ENCODE data around the gene ROBO1.

ROBO1 gene

DNA sequence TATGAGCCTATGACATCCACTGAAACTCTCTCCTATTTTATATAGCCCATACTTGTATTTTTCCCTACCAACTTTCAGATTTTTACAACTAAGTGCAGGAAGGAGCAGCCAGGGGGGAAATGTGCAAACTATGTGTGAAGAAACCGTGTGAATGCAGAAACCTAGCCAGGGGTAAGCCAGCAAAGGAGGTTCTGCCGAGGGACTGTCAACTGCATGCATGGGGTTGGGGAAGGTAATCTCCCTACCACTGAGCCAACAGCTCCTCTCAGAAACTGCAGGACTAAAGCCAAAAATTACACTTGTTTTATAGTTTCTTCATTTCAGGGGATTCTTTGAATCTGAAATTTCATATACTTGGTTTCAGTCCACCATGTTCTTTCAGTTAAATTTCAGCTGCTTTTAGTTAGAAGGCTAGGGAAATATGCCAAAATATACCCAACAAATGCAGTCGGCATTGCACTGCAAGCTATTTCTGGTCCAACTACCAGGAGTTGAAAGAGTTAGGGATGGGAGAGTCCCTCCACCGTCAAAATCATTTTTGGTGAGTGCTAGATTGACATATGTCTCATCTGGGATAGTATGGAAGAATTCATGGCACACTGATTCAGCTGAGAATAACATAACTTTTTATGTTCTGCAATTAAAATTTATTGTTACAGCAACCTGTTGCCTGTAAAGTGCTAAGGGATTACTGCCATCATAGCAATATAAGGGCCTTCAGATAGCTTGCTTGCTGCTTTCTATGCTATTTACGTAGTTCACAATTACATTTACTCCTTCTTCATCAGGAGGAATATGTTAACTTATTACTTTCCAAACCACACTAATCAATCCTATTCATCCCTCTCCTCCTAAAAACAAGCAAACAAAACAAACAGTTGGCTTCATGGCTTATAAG lies 904.2 kb downstream of the ROBO1 start:
- no peak for DNase-seq

DNA sequence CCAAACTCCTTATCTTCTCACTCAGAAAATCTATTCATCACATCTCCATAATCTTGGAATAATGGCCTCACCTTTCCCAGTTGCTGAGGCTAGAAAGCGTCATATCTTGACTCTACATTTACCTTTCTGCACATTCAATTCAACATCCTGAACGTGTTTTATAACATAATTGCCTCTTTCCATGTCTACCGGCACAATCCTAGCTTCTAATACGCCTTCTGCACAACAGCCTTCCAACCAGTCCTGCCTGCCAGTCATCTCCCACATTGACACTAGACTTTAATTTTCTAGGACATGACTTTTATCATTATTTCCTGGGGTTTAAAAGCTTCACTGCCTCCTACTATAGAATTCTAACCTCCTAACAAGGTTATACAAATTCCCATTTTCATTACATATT lies 906.6 kb downstream of the ROBO1 start:
- no peak for DNase-seq

DNA sequence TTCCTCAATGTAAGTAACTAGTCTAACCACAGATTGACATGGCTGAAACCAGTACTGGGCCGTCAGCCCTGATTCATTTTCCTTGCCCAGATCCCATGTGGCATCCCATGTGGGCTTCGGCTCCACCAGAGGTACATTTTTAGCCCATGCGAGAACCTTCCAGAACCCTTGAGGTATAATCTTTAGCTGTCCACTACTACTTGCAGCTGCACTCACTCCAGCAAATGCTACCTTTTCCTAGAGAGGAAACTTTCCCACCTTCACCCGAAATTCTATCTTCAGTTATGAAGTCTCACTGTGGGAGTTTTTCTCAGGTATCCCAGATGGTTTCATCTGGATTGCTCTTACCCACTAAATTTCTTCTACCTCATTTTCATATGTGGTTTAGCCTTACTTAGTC lies 907.2 kb downstream of the ROBO1 start:
- DNase-seq: no peak

DNA sequence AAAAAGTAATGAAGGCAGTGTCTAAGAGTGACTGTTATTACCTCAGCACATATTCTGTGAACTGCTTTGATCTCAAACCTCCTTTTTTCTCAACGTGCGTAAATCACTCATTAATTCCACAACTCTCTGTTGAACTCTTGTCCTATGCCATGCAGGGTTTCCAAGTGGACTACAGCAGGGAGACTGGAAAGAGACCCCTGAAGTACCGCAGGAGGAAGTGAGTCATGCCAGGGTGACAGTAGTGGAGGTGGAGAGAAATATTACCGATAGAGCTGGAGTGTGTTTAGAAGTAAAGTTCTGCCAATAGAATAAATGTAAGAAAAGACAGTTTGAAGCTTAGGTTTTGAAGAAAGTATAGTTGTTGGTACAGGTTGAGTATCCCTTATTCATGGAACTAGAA lies 908.9 kb downstream of the ROBO1 start:
- DNase-seq: no peak

DNA sequence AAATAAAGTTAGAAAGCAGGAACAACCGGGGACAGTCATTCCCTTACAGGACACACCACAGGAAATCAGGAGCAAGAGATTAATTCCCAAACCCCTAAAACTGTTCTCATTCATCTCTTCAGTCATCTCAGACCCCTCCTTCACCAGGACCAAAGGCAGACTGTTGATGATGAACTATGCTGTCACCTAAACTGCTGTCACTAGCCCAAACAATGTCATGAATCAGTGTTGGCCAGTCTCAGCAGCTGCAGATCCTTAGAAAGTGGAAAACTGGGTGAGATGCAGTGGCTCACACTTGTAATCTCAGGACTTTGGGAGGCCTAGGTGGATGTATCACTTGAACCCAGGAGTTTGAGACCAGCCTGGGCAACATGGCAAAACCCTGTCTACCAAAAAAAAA lies 909.6 kb downstream of the ROBO1 start:
- DNase-seq: no peak

DNA sequence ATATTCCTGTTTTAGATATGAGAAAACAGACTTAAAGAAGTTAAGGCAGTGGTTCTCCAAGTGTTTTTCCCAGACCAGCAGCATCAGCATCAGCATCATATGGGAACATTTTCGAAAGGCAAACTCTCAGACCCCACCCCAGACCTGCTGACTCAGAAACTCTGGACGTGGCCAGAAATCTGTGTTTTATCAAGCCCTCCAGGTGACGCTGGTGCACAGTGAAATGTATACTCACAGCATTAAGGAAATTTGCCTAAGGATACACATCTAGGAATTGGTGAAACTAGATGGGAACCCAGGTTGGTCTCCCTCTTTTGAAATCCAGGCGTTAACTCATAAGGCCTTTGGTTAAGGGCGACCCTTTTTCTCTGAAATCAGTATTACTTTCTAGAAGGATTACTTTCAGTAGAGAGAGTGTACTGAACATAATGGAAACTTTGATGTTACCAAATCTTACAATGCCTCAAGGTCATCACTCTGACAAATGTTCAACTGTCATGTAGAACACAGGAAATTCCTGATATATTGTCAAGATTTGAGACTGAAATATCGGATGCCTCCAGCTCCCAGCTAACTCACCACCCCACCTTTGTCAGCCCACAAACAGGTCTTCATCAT lies 910.2 kb downstream of the ROBO1 start:
- DNase-seq: no peak

DNA sequence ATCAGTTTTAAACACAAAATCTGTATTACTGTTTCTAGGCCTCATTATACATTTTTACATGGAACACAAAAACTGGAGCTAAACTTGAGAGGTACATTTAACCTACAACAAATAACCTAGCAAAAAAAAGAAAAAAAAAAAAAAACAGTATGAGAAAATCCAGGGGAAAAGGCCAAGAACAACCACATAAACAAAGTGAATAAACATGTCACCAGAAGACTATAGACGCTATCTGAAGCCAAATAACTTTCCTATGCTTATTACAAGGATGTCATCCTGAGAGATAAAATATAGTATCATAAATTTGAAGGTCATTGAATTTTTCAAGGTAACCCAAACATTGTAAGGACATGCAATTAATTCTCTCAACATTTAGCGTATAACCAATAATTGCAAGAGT lies 911.6 kb downstream of the ROBO1 start:
- no peak for DNase-seq

DNA sequence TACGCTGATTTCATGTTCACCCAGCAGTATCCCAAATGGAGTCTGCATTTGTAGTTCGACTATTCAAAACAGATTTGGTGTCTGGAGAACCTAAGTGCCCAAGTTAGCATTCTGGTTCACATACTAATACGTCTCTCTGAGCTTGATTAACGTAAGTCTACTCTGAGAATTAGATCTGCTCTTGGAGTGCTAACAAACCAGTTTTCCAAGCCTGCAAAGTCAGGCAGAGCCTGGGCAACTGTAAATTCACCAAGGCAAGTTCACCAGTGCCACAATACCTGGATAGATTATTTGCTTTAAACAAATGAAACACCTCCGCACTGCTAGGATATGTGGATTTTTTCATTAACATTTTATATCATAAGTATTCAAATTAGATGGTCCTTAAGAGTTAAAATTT lies 912.6 kb downstream of the ROBO1 start:
- DNase-seq: no peak

DNA sequence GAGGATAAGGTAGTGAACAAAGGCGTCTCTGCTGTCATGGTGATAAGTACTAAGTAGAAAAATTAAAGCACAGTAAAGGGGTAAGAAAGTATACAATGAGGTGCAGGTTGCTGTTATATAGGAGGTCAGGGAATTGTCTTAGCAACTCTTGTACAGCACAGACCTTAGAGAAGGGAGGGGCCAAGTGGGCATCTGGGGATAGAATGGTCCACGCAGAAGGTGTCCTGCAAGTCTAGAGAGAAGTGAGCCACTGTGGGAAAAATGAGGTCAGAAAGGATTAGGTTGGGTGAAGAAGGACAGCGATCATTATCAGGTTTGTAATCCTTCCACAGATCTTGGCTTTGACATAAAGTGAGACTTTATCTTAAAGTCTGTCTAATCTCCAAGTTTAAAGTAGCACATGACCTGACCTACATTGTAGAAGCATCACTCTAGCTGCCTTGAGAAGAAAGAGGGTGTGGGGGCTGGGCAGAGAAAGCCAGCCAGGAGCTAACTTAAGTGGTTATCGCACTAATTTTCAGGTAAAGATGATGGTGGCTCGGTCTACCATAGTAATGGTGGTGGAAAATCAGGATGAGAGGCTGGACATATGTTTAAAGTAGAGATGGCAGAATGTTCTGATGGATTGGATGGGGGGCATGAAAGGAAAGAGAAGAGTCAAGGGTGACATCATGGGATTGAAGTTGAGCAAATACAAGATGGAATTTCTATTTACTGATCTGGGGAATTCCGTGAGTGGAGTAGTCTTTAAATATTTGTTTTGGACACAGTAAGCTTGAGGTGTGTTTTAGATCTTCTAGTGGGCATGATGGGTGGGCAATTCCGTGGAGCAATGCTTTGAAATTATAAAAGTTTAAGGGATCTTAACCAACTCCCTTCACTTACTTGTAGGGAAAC lies 919.2 kb downstream of the ROBO1 start:
- DNase-seq: no peak

DNA sequence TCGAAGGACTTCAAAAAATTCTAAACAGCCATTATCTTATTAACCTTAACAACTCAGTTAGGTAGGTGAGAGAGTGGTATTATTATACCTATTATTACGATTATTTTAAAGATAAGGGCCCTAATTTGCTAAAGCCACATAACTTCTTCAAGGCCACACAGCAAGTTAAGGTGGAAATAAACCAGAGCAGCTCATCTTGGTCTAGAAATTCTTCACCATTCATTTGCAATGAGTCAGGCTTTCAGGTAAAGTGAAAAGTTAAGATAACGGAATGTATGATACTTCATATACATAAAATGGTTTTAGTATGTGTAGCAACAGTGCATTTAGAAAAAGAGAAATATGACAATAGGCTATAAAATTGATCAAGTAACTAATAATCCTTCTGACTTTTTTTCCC lies 920.2 kb downstream of the ROBO1 start:
- DNase-seq: no peak

DNA sequence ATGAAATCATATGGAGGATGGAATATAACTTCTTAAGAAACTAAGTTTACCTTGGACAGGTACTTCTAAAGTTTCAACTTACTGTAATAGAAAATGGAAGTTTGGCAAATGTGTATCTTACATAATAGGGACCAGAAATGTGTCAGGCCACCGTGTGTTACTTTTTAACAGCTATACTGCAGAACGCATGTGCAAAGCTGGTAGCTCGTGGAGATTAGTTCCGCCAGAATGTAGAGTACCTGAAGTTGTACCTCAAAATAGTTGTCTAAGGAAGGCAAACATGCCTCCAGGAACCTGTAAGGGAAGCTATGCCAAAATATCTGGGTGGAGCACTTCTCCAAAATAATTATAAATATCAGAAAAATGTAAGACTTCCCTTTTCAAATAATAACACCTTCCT lies 920.6 kb downstream of the ROBO1 start:
- DNase-seq: no peak

DNA sequence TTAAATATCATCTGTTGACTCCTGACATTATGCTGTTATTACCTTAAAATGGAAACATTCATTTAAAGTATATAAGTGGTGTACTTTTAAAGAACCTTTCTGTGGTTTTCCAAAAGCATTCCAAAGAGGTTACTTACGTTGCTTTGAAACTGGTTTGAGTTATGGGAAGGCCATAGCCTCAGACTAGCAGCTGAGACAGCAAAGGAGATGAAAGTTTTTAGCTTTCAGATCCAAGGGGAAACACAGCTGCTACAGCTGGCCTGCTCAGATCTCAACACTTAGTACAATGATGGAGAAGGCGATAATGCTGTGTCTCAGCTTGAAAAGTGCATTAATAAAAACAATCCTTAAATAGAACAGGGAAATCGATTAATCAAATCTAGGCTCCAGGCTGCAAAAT lies 921.1 kb downstream of the ROBO1 start:
- DNase-seq: no peak

DNA sequence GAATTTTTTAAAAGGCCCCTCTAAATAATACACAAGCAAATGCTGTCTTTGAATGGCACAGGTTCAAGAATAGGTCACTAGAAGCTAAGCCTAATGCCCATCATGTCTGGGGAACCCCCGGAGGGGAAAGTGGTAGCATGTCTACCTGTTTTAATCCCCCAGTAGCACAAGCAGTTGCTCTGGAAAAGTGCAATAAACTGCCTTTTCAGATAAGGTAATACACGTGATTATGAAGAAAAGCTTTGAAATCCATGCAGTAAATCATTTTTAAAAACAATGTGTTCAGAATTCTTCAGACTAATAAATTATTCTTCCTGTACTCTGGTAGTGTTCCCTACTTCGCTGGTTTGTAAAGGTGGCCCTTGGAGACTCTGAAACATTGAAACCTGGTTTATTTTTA lies 922.2 kb downstream of the ROBO1 start:
- no peak for DNase-seq

DNA sequence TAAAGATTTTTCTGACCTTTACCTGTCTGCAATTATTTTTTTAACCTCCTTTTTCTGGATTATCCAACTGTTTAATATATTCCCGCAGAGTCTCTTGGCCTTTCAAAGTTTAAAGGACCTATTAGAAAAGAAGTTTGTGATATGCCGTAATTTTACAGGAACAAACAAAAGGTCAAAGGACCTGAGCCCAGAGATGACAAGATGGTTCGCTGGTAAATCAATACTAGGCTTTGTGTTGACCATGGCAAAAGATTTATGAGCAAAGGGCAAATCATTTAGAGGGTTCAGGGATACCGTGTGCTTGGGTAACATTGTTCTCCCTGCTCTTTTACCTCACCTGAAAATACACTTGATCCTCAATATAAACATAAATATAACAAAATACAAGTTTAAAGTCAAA lies 923.5 kb downstream of the ROBO1 start:
- no peak for DNase-seq

DNA sequence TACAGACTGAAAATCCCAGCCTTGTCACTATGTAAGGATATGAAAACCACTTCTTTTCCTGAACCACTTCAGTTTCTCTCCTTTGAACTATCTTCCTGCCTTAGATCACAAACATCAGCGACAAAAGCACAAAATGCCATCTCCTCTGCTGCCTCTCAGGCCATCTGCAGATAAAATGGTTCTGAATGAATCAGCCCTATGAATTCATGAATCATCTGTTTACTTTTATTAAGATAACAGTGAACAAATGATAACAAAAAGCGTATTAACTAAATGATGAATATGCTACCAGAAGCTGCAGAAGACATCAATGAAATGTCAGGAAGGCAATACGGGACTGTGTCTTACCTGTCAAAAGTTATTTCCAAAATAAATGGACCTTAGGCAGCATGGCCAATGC lies 928.1 kb downstream of the ROBO1 start:
- DNase-seq: no peak

DNA sequence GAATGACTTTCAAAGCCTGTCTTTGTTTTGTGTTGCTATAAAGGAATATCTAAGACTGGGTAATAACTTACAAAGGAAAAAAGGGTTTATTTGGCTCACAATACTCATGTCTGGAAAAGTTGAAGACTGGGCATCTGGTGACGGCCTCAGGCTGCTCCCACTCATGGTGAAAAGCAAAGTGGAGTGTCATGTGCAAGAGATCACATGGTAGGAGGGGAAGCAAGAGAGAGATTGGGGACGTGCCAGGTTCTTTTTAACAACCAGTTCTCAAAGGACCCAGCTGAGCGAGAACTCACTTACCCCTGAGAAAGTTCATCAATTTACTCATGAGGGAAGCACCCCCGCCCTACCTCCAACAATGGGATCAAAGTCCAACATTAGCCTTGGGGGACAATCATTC lies 929.4 kb downstream of the ROBO1 start:
- no peak for DNase-seq

DNA sequence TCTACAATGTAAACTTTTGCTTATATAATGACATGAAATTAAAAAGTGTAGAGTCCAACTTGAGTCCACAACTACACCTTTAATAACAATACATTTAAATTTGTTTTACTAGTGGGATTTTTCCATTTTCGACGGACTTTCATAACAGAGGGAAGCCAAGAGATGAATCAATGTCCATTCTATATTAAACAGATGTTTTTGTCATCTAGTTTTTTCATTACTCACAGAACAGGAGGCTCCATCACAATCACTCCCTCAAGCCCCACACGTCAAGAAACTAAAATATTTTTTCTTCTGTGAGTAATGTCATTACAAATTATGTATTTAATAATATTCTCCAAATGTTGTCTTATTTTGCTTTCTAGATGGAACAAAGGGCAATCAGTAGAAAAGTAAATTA lies 932.9 kb downstream of the ROBO1 start:
- DNase-seq: no peak

DNA sequence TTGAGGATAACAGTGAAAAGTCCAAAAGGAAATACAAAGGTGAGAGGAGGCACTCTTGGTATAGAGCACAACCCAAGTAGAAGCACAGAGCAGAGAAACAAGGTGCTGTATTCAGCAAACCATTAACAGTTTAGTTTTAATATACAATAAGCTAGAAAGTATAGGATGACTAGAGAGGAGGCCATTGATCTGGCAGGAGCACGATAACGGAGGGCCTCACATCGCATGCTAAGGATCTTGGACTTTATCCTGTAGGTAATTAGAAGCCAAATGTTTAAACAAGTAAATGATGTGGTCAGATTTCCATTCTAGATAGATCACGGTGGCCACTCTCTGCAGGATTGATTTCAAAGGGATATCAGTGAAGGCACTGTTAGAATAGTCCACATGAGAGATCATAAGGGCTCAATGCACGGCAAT lies 935.0 kb downstream of the ROBO1 start:
- DNase-seq: no peak

DNA sequence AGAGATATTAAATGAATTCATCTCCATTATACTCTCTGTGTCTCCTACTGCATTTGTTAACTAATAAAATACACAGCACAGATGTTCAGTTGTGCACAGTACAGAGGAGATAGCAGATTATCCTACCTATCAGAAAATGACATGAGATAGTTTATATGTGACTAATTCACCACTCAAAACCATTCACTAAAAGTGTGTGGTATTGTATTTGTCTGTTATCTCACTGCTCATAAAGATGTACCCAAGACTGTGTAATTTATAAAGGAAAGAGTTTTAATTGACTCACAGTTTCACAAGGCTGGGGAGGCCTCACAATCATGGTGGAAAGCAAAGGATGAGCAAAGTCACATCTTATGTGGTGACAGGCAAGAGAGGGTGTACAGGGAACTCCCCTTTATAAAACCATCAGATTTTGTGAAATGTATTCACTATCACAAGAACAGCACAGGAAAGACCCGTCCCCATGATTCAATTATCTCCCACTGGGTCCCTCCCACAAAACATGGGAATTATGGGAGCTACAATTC lies 936.3 kb downstream of the ROBO1 start:
- no peak for DNase-seq

DNA sequence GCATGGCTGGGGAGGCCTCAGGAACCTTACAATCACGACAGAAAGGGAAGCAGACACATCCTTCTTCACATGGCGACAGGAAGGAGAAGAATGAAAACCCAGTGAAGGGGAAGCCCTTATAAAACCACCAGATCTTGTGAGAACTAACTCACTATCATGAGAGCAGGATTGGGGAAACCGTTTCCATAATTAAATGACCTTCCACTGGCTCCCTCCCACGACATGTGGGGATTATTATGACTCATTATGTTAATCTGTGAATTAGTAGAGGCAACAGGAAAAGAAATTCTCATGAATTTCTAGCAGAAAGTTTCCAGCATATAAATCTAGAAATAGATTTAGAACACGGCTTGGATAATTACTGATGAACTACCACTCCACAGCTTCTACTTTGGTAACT lies 937.3 kb downstream of the ROBO1 start:
- no peak for DNase-seq

DNA sequence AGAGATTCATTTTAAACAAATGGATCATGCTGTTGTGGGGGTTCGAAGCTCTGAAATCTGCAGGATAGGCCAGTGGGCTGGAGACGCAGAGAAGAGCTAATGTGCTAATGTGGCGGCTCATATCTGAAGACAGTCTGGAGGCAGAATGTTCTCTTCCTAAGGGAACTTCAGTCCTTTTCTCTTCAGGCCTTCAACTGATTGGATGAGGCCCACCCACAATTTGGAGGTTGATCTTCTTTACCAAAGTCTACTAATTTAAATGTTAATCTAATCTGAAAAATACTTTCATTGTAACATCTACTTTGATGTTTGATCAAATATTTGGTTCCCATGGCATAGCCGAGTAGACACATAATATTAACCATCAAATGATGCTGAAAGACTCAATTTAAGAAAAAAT lies 940.2 kb downstream of the ROBO1 start:
- DNase-seq: no peak

DNA sequence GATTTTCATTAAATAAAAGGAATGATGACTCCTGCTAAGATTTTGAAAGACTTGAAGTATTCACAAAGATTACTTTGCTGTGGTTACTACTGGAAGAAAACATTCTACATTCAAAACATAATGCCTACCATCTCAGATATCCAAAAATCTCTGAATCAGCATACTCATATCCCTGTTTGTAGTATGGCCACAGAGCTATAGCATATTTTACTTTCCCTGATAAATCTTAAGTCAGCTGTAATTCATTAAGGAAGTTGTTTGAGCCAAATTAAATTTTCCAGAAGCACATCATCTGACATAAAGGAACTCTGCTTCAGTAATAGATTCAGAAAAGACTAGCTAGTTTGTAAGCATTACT lies 942.0 kb downstream of the ROBO1 start:
- DNase-seq: no peak

DNA sequence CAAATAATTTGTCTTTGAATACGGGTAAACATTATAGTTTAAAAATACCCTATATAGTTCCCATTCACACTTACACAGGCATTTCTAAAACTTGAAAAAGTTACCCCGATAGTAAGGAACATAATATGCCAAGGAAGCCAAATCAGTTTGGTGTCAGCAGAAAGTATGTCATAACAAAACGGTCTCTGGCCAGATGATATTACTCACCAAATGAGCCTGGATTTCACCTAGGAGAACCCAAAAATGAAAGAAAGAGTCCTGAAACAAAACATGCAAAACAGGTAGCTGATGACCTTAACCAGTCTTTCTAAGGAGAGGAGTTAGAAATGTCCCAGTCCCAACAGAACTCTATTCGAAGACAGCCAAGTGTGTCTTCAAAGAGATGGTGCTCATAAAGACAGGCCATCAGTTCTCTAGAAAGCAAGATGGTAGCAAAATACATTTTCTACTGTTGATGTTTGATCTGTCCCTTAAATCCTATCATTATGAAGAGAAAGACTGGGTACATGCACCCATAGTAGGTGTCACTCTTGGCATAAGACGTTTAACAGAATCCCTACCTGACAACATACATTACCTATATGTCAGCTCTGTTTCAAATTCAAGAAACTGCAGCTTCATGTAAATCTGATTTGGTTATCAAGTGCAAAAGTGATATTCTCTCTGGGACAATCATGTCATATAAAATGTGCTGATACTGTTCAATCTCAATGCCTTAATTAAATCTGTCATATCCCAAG lies 942.5 kb downstream of the ROBO1 start:
- no peak for DNase-seq

Measured in T-helper 1 cell (primary cell).